Brain microvascular endothelial cell (primary cell): Measurements from ENCODE around the gene CCDC120.
A peak's percentile ranks its signal among the peaks of the same experiment; 100 is the strongest.

Experiments
- DNase-seq: peaks from one replicate; pipeline ENCODE4 v3.0.0-alpha.2; 2020
- H3K27ac ChIP-seq: fragments of 250-450 bp; sonication (Bioruptor Pico); 2 replicates; pipeline ENCODE4 v1.5.1; 2020; ENCODE audit warnings: mild to moderate bottlenecking, moderate library complexity
- H3K27me3 ChIP-seq: fragments of 250-450 bp; sonication (Bioruptor Pico); replicated peaks from 2 replicates; pipeline ENCODE4 v1.5.1; 2020; ENCODE audit warnings: mild to moderate bottlenecking
- H3K36me3 ChIP-seq: fragments of 250-450 bp; sonication (Bioruptor Pico); replicated peaks from 2 replicates; pipeline ENCODE4 v1.5.1; 2020; ENCODE audit warnings: mild to moderate bottlenecking
- H3K4me3 ChIP-seq: 2 replicates; pipeline ENCODE4 v1.5.1; 2011; ENCODE audit warnings: low read depth, mild to moderate bottlenecking, control low read depth, low read length, moderate library complexity
- in situ Hi-C: cut with HindIII; loops from 2 replicates; pipeline ENCODE4 v1.10.0; 2017; ENCODE audit warnings: low sequenced_read_pairs, low pct_ligation_motif_present
- TF ChIP-seq, protein P1 (sequence below): IDR thresholded peaks from 2 replicates; pipeline ENCODE4 v1.5.1; 2011; ENCODE audit warnings: low read depth, mild to moderate bottlenecking, moderate library complexity, low read length, control low read depth, inconsistent platforms; ENCODE audit errors: missing control alignments

CCDC120 gene

DNA sequence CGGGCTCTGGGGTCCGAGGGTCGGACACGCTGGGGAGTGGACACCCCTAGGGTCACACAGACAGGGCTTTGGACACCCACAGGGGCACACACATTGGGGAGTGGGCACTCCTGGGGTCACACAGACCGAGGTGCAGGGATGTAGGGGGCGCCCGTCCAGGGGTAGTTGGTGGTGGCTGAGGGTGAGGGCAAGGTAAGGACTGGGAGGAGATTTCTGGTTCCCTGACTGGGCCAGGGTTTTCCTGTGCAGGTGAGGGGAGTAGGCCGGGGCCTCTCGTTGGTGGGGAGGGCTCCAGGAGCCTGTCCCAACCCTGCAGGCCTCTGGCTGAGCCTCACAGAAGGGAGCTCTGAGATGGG, 42.8 kb downstream of the CCDC120 start:
- in situ Hi-C loops, result no loop called here
- H3K36me3 ChIP-seq, result no peaks in the 10 kb centered on the region
- H3K4me3 ChIP-seq, result peak overlapping the region; percentile 84
- no peak overlapping the region for H3K27ac ChIP-seq
- H3K27me3 ChIP-seq, result no peaks in the 10 kb centered on the region
- no peak for DNase-seq
- TF ChIP-seq, protein P1, sequence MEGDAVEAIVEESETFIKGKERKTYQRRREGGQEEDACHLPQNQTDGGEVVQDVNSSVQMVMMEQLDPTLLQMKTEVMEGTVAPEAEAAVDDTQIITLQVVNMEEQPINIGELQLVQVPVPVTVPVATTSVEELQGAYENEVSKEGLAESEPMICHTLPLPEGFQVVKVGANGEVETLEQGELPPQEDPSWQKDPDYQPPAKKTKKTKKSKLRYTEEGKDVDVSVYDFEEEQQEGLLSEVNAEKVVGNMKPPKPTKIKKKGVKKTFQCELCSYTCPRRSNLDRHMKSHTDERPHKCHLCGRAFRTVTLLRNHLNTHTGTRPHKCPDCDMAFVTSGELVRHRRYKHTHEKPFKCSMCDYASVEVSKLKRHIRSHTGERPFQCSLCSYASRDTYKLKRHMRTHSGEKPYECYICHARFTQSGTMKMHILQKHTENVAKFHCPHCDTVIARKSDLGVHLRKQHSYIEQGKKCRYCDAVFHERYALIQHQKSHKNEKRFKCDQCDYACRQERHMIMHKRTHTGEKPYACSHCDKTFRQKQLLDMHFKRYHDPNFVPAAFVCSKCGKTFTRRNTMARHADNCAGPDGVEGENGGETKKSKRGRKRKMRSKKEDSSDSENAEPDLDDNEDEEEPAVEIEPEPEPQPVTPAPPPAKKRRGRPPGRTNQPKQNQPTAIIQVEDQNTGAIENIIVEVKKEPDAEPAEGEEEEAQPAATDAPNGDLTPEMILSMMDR, result peak; percentile 30

DNA sequence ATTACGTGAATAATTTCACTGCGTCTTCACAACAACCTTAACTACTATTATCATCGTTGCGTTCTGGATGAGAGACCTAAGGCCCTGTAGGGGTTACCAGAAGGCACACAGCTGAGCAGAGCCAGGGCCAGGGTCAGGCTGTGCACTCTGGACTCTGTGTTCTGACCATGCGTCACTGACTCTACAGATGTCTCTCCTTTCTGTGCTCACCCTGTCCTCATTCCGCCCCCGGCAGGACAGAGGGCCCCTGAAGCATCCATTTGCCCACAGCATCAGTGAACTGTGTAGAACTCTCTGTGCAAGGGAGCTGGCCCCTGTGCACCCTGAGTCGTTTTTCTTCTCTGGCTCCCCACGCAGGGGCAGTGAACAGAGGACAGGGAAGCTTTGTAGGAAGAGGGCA, 43.4 kb downstream of the CCDC120 start:
- no peak for DNase-seq
- TF ChIP-seq, protein P1, result no peak
- in situ Hi-C loops, result no loop called here
- Histone ChIP-seq H3K4me3 (no peak overlapping the region), H3K27me3 (no peaks in the 10 kb centered on the region), H3K36me3 (no peaks in the 10 kb centered on the region), H3K27ac (no peak overlapping the region)

DNA sequence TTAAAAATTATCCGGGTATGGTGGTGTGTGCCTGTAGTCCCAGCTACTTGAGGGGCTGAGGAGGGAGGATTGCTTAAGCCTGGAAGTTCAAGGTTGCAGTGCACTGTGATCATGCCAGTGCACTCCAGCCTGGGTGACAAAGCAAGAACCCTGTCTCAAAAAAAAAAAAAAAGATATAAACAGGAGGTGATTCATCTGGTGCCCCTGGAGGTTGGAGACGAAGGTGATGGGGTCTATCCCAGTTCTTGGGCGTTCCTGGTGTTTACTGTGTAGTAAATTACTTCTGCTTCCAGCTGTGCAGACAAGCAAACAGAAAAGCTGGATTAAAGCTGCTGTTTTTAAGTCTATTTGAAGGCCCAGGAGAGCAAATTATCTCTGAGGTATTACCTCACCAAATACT, 44.8 kb downstream of the CCDC120 start:
- H3K27me3 ChIP-seq, result no peaks in the 10 kb centered on the region
- in situ Hi-C loops, result no loop called here
- H3K4me3 ChIP-seq, result no peak overlapping the region
- TF ChIP-seq, protein P1, result no peak
- no peak for DNase-seq
- H3K36me3 ChIP-seq, result no peaks in the 10 kb centered on the region
- no peak overlapping the region for H3K27ac ChIP-seq

DNA sequence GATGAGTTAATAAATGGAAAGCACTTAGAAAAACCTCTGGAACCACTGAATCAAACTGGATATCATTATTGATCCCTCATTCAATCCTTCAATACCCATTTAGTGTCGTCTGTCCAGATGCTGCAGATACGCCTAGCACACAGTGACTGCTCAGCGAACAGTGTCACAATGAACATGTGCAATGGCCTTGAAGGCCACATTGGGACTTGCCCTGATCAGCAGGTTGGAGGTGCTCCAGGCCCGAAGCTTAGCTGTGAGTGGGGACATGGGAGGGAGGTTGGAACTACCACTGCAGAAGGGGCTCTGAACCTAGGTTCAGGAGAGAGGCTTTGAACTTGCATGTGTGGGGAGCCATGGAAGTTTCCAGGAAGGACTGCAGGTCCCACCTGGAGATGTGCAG, 47.5 kb downstream of the CCDC120 start:
- H3K27me3 ChIP-seq, result no peaks in the 10 kb centered on the region
- in situ Hi-C loops, result no loop called here

DNA sequence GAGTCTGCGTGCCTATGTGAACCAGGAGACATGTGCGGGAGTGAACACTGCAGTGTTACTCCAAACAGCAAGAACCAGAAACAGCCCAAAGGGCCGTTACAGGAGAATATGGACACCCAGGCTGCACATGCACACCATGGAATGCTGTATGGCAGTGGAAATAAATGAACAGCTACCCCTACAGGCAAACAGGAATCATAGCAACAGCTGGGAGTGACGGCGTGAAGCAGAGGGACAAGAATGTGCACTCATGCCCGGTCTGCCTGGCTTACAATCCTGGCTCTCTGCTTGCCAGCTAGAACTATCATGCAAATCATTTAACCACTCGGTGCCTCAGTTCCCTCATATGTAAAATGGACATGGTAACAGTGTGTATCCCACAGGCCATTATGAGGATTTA, 48.1 kb downstream of the CCDC120 start:
- Histone ChIP-seq H3K4me3 (no peak overlapping the region), H3K27ac (no peak overlapping the region), H3K36me3 (no peaks in the 10 kb centered on the region), H3K27me3 (no peaks in the 10 kb centered on the region)
- TF ChIP-seq, protein P1, result peak; percentile 66
- DNase-seq, result peak; percentile 25
- in situ Hi-C loops, result no loop called here

More for the DNA sequence above, 47.5 kb downstream of the CCDC120 start:
- H3K36me3 ChIP-seq, result no peaks in the 10 kb centered on the region
- TF ChIP-seq, protein P1, result no peak
- DNase-seq, result no peak
- no peak overlapping the region for H3K4me3 ChIP-seq
- H3K27ac ChIP-seq, result no peak overlapping the region

DNA sequence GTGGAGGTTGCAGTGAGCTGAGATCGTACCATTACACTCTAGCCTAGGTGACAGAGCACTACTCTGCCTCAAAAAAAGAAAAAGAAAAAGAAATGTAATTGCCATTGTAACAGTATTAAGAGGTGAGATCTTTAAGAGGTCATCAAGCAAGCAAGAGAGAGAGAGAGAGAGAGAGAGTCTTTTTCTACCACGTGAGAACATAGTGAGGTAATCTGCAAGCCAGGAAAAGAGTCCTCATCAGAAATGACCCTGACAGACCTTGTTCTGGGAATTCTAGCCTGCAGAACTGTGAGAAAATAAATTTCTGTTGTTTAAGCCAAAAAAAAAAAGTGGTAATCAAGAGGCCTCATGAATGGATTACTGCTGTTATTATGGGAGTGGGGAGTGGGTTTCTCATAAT, 49.8 kb downstream of the CCDC120 start:
- in situ Hi-C loops, result no loop called here
- TF ChIP-seq, protein P1, result no peak
- no peaks in the 10 kb centered on the region for H3K36me3 ChIP-seq
- H3K27ac ChIP-seq, result no peak overlapping the region
- DNase-seq, result no peak
- no peaks in the 10 kb centered on the region for H3K27me3 ChIP-seq
- H3K4me3 ChIP-seq, result no peak overlapping the region
